GM20000 (cell line): ENCODE results near the gene SLC41A3.

Experiments used
- DNase-seq: peaks from one replicate; pipeline ENCODE4 v3.0.0; 2012; ENCODE audit warnings: low spot score
- TF ChIP-seq, protein P1 (sequence below): IDR thresholded peaks from 2 replicates; pipeline ENCODE4 v1.5.1; 2012; ENCODE audit warnings: mild to moderate bottlenecking, control low read depth; ENCODE audit errors: extremely low read depth, missing control alignments

Gene SLC41A3

DNA sequence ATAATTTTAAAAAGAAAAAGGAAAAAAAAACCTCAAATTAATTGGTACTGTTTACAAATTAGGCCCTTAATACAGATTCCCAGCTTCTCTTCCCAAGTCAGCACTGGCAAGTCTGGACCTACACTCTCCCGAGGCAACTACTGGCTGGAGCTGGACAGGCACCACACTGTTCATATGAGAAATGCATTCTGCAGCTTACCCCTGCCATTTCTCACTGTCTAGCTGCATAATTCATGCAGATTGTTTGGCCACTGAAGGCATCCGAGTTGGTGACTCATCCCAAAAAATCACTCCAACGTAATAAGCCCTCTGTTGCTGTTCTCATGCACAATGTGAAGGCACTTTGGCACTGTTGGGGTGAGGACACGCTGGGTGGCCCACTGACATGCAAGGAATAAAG lies 69.7 kb downstream of the SLC41A3 start:
- DNase-seq = no peak
- TF ChIP-seq, protein P1, sequence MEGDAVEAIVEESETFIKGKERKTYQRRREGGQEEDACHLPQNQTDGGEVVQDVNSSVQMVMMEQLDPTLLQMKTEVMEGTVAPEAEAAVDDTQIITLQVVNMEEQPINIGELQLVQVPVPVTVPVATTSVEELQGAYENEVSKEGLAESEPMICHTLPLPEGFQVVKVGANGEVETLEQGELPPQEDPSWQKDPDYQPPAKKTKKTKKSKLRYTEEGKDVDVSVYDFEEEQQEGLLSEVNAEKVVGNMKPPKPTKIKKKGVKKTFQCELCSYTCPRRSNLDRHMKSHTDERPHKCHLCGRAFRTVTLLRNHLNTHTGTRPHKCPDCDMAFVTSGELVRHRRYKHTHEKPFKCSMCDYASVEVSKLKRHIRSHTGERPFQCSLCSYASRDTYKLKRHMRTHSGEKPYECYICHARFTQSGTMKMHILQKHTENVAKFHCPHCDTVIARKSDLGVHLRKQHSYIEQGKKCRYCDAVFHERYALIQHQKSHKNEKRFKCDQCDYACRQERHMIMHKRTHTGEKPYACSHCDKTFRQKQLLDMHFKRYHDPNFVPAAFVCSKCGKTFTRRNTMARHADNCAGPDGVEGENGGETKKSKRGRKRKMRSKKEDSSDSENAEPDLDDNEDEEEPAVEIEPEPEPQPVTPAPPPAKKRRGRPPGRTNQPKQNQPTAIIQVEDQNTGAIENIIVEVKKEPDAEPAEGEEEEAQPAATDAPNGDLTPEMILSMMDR = no peak

DNA sequence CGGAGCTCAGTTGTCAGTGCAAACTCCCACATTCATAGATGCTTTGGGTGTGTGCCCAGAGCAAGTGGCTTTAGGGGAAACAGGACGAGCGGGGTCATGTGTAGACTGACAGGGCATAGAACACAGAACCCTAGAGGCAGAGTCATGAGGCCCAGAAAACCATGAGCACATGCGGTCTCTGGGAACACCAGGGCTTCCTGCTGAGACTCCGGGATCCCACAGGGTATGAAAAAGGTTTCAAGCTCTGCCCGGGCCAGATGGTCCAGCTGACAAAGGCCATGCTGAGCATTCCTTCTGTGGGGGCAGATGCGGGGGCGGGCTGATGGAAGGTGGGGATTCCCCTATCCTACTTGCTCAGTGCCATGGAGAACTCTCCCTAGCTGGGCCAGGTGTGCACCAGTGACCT lies 70.2 kb downstream of the SLC41A3 start:
- DNase-seq = no peak
- TF ChIP-seq, protein P1 = no peak

DNA sequence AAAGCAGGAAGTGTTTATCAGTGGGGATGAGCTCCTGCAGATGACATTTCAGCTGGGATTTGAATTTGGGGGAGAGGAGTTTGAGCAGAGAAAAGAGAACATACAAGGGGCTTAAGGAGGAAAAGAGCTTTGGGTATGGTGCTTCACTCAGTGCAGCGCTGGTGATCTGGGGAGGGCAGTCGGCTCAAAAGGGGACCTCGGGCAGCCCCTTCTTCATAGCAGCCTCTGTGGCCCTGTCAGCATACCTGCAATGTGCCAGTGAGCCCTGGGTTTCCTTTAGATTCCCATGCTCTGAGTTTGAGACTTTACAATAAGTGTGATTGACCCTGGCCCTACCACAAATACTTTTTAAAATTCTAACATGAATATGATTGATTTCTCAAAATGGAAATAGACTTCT lies 74.7 kb downstream of the SLC41A3 start:
- TF ChIP-seq, protein P1 = no peak
- no peak for DNase-seq

DNA sequence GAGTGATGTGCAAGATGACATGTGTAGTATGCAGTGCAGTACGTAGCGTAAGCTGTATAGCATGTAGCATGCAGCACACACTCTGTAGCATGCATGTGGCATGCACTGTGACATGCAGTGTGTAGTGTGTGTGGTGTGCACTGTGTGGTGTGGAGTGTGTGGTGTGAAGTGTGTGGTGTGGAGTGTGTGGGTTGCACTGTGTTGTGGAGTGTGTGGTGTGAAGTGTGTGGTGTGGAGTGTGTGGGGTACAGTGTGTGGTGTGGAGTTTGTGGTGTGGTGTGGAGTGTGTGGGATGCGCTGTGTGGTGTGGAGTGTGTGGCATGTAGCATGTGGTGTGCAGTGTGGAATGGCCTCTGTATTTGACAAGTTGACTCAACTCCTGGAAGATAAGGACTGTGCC lies 75.7 kb downstream of the SLC41A3 start:
- TF ChIP-seq, protein P1 = no peak
- no peak for DNase-seq

DNA sequence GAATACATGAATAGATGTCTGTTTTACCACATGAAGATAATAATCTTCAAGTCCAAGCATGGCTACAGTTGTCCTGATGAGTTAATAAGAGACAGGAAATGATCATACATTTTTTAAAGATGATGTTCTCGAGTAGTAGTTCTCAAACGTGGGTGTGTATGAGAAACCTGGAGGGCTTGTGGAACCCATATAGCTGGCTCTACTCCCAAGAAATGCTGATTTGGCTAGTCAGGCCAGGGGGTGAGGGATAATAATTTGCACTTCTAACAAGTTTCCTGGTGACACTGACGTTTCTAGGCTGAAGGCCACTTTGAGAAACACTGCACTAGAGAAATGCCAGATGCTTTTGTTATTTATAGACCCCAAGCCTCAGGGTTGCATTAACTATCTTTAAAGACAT lies 78.0 kb downstream of the SLC41A3 start:
- no peak for DNase-seq
- TF ChIP-seq, protein P1 = no peak

DNA sequence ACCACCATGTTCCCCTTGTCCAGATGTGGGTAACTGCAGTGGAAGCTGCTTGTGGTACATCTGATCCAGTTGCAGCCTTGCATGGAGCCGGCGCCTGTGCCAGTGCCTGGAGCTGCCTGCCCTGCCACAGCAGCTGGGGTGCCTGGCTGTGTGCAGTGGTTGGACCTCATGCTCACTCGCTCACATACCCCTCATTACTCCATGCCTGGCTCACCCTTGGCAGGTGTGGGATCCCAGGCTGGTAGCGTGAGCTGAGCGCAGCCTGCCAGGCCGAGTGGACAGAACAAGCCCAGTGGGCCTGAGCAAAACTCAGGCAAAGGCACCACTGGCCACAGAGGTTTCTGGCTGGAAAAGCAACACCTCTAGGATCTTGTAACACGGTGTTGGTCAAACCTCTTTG lies 79.2 kb downstream of the SLC41A3 start:
- TF ChIP-seq, protein P1 = no peak
- DNase-seq = no peak

DNA sequence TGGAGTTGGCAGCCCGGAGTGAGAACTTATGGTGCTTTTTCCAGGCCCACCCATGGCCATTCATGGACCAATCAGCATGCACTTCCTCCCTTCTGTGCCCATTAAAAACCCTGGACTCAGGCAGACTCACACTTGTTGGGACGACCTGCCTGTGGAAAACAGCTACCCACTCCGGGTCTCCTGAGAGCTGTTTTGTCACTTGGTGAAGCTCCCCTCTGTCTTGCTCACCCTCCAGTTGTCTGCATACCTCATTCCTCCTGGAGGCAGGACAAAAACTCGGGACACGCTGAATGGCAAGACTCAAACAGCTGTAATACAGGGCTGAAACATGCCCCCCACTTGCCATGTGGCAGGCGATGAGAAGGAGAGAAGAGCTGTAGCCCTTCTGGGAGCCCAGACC lies 79.7 kb downstream of the SLC41A3 start:
- TF ChIP-seq, protein P1 = no peak
- no peak for DNase-seq
